Cortex of kidney (tissue), 1 donor: Measurements from ENCODE around the gene HMOX2.

Source experiments
- DNase-seq: peaks from one replicate; lab custom pipeline; 2025; lab: John Stamatoyannopoulos, UW

The HMOX2 gene

GRCh38 chr16:4556580-4556979, 80.4 kb downstream of the HMOX2 start:
- no peak for DNase-seq

- DNase-seq: no peak
Observed at GRCh38 chr16:4557973-4558372, 81.8 kb downstream of the HMOX2 start.
